B cell (primary cell): ENCODE results near the gene QRICH2. TPM values are rescaled to one million over a fixed set of nuclear protein-coding genes. Genes with fewer than 3 reads are reported as not detected.
"Not testable (repeated sequence)": the region's sequence is repeated elsewhere in the genome, so short reads cannot be mapped to it uniquely, and the experiment has no call there.

Experiments used
- ATAC-seq: fragments of 200-7000 bp; cut with Tn5 transposase; one replicate; pipeline ENCODE4 v1.10.0; 2021; ENCODE audit warnings: low read depth, mild to moderate bottlenecking, moderate number of reproducible peaks, moderate library complexity
- CTCF ChIA-PET: fragments of 350-600 bp; sonication (Branson Sonifier 250); formaldehyde crosslinking; loops from one replicate; lab custom pipeline; 2021; ENCODE audit warnings: antibody characterized with exemption, inconsistent platforms; lab: Charles Lee
- POLR2A ChIA-PET: fragments of 350-600 bp; sonication (Branson Sonifier 250); formaldehyde crosslinking; loops from one replicate; lab custom pipeline; 2021; ENCODE audit warnings: antibody characterized with exemption; lab: Charles Lee
- DNase-seq: peaks from one replicate; pipeline ENCODE4 v3.0.0; 2013
- H2AFZ ChIP-seq: 2 replicates; pipeline ENCODE4 v1.6.1; 2012; ENCODE audit warnings: mild to moderate bottlenecking, low read depth, low read length; ENCODE audit not compliant: insufficient read depth, poor library complexity, severe bottlenecking
- H3K27ac ChIP-seq, 2 donors: 1 replicate in 1 of 2; 2 replicates in 1 of 2; pipeline ENCODE4 v1.5.1; 2012 to 2013; ENCODE audit warnings: low read length in 2 of 2, mild to moderate bottlenecking in 2 of 2, moderate library complexity in 1 of 2
- H3K27me3 ChIP-seq, 4 experiments: fragments of 200-600 bp in 1 of 4; sonication (generic) in 1 of 4; replicated peaks in 1 of 4; 1 replicate in 2 of 4; 2 replicates in 2 of 4; pipeline versions ENCODE4 v1.6.1 to v1.7.0; 2013 to 2016; ENCODE audit warnings: low read length in 3 of 4, mild to moderate bottlenecking in 2 of 4, mixed read lengths in 1 of 4, moderate library complexity in 1 of 4; ENCODE audit not compliant: insufficient read depth in 4 of 4, control insufficient read depth in 3 of 4; ENCODE audit errors: control extremely low read depth in 1 of 4
- H3K36me3 ChIP-seq, 2 experiments: replicated peaks in 1 of 2; 1 replicate in 1 of 2; 2 replicates in 1 of 2; pipeline versions ENCODE4 v1.6.1 to v1.7.1; 2013; ENCODE audit warnings: low read length in 1 of 2; ENCODE audit not compliant: insufficient read depth in 2 of 2, control insufficient read depth in 1 of 2; ENCODE audit errors: control extremely low read depth in 1 of 2, extremely low read depth in 1 of 2
- H3K4me1 ChIP-seq, 2 donors: fragments of 200-600 bp in 1 of 2; sonication (generic) in 1 of 2; 1 replicate in 1 of 2; 2 replicates in 1 of 2; pipeline versions ENCODE4 v1.5.1 to v1.6.1; 2013 to 2017; ENCODE audit warnings: low read length in 2 of 2; ENCODE audit not compliant: control insufficient read depth in 2 of 2, insufficient read depth in 2 of 2
- H3K4me2 ChIP-seq: replicated peaks from 2 replicates; pipeline ENCODE3; 2012; ENCODE audit warnings: mild to moderate bottlenecking, low read depth, low read length; ENCODE audit not compliant: poor library complexity, severe bottlenecking
- H3K4me3 ChIP-seq, 5 experiments: fragments of 200-600 bp in 1 of 5; sonication (generic) in 1 of 5; 1 replicate in 3 of 5; 2 replicates in 2 of 5; pipeline versions ENCODE4 v1.5.1 to v1.7.0; 2011 to 2016; ENCODE audit warnings: low read length in 4 of 5, mild to moderate bottlenecking in 4 of 5, low read depth in 2 of 5, control low read depth in 1 of 5, moderate library complexity in 1 of 5; ENCODE audit not compliant: insufficient read depth in 1 of 5; ENCODE audit errors: control extremely low read depth in 1 of 5, extremely low read depth in 1 of 5
- H3K79me2 ChIP-seq: fragments of 200-600 bp; sonication (generic); one replicate; pipeline ENCODE4 v1.6.0; 2016; ENCODE audit warnings: low read length; ENCODE audit not compliant: control insufficient read depth, insufficient read depth
- H3K9ac ChIP-seq: fragments of 200-600 bp; sonication (generic); 2 replicates; pipeline ENCODE4 v1.6.1; 2017; ENCODE audit warnings: mild to moderate bottlenecking, low read length, moderate library complexity
- H3K9me3 ChIP-seq, 3 donors: one replicate each; pipeline versions ENCODE4 v1.6.1 to v1.7.1; 2013; ENCODE audit warnings: low read length in 2 of 3; ENCODE audit not compliant: control insufficient read depth in 2 of 3, insufficient read depth in 1 of 3; ENCODE audit errors: control extremely low read depth in 1 of 3
- H4K20me1 ChIP-seq: 2 replicates; pipeline ENCODE4 v1.6.0; 2012; ENCODE audit warnings: mild to moderate bottlenecking, low read length; ENCODE audit not compliant: insufficient read depth, control insufficient read depth, poor library complexity, severe bottlenecking
- H3K27ac Mint-ChIP-seq: one replicate; pipeline ENCODE4 v1.8.0; 2021; ENCODE audit warnings: mixed read lengths
- H3K27me3 Mint-ChIP-seq: one replicate; pipeline ENCODE4 v1.8.0; 2021; ENCODE audit warnings: mixed read lengths
- H3K4me1 Mint-ChIP-seq: one replicate; pipeline ENCODE4 v1.8.0; 2021; ENCODE audit warnings: mixed read lengths
- H3K4me3 Mint-ChIP-seq: one replicate; pipeline ENCODE4 v1.8.0; 2021; ENCODE audit warnings: mixed read lengths
- H3K9me3 Mint-ChIP-seq: one replicate; pipeline ENCODE4 v1.8.0; 2022; ENCODE audit warnings: mixed read lengths; ENCODE audit not compliant: insufficient read depth
- CTCF ChIP-seq: fragments of 200-600 bp; IDR thresholded peaks from one replicate; pipeline ENCODE4 v1.8.0; 2022; ENCODE audit warnings: antibody characterized with exemption, mild to moderate bottlenecking
- EZH2 ChIP-seq: IDR thresholded peaks from 2 replicates; pipeline ENCODE4 v1.6.1; 2012; ENCODE audit warnings: borderline replicate concordance, low read depth, mild to moderate bottlenecking, moderate library complexity, low read length; ENCODE audit not compliant: insufficient read depth, poor library complexity, severe bottlenecking
- WGBS: methylation state at CpG from one replicate; pipeline ENCODE4 v1.1.5; 2013; ENCODE audit warnings: missing lambda C conversion rate; ENCODE audit not compliant: insufficient coverage; 5-methylcytosine and 5-hydroxymethylcytosine counted together
- intact Hi-C: fragments of 100-400 bp; cut with micrococcal nuclease; formaldehyde crosslinking; loops from one replicate; pipeline ENCODE4 v1.10.0; 2022
- polyA plus RNA-seq: library from polyadenylated mRNA; depleted of rRNA; stranded (reverse); fragments of >200 nt; gene quantifications from 2 replicates; pipeline ENCODE4 v1.2.3, GENCODE V29; 2012
- total RNA-seq, 2 donors: library from RNA; stranded (reverse); fragments of 120-200 nt in 1 of 2; gene quantifications; 1 replicate in 1 of 2; 2 replicates in 1 of 2; pipeline versions ENCODE4 v1.2.3 to v1.2.4, GENCODE V29; 2013 to 2022

QRICH2 gene
- total and polyA plus RNA-seq, 2 donors (not counting 1 experiment from before 2014, with no cell fraction given) = 4.4 to 4.5 TPM

GRCh38 chr17:76246080-76247066 is 61.7 kb downstream of the QRICH2 start:
- Mint-ChIP-seq H3K4me3 (peak overlapping the region; percentile 7), H3K27ac (peak overlapping the region; percentile 41), H3K27me3 (peaks cover 25% of the 10 kb centered on the region), H3K4me1 (peaks cover 16% of the 10 kb centered on the region), H3K9me3 (no peaks in the 10 kb centered on the region)
- H3K9ac ChIP-seq = no peak overlapping the region
- no peaks in the 10 kb centered on the region for H4K20me1 ChIP-seq
- DNase-seq = peak; percentile 53
- TF ChIP-seq CTCF (no peak), EZH2 (no peak)
- peaks cover 0 to 29% (median 18%) of the 10 kb centered on the region in 4 experiments for H3K27me3 ChIP-seq
- H3K79me2 ChIP-seq = peaks cover 4% of the 10 kb centered on the region
- intact Hi-C loops = no loop called here
- H3K27ac ChIP-seq = no peak overlapping the region
- POLR2A ChIA-PET = interaction anchor here (0.7 to 2.4 kb wide), 4 partner anchors 18 to 55 kb away, joined by 3 to 6 read pairs (median 4); no protein-coding TSS in a partner anchor
- CTCF ChIA-PET = interaction anchor here (0.6 to 2.3 kb wide), 14 partner anchors 8 to 321 kb away, joined by 3 to 15 read pairs (median 3); no protein-coding TSS in a partner anchor
- H3K4me1 ChIP-seq = peaks cover 13 to 18% of the 10 kb centered on the region in 2 donors
- ATAC-seq = peak; percentile 84
- no peak overlapping the region for H2AFZ ChIP-seq
- 12% methylated on average over 2 of the region's 7 CpGs for WGBS
- no peak overlapping the region for H3K4me3 ChIP-seq
- H3K4me2 ChIP-seq = peak overlapping the region; percentile 31
- no peaks in the 10 kb centered on the region for H3K36me3 ChIP-seq
- no peaks in the 10 kb centered on the region for H3K9me3 ChIP-seq

- ATAC-seq, H3K36me3 ChIP-seq, H3K27ac ChIP-seq, POLR2A ChIA-PET, H3K9ac ChIP-seq, H3K27ac Mint-ChIP-seq, H4K20me1 ChIP-seq, H3K4me3 ChIP-seq, H3K9me3 ChIP-seq, DNase-seq, intact Hi-C loops, H3K79me2 ChIP-seq, H2AFZ ChIP-seq, H3K9me3 Mint-ChIP-seq, H3K4me2 ChIP-seq, H3K4me3 Mint-ChIP-seq: not testable (repeated sequence)
- Mint-ChIP-seq H3K27me3 (peaks cover 32% of the 10 kb centered on the region), H3K4me1 (peaks cover 19% of the 10 kb centered on the region)
- 98% methylated on average over 8 of the region's 8 CpGs for WGBS
- CTCF ChIA-PET = interaction anchor here (1.1 to 1.4 kb wide), 3 partner anchors 24 to 35 kb away, joined by 3 to 6 read pairs (median 4); no protein-coding TSS in a partner anchor
- Histone ChIP-seq H3K4me1 (peaks cover 22 to 27% of the 10 kb centered on the region in 2 donors), H3K27me3 (peaks cover 0 to 39% (median 23%) of the 10 kb centered on the region in 4 experiments)
Measured at GRCh38 chr17:76244721-76245120, 63.4 kb downstream of the QRICH2 start.
